ENCODE measurements around the gene AKAP7.

- TF ChIP-seq CTCF (IDR thresholded peaks at IDR 0.05 in 2 of 3, conservative IDR thresholded peaks at IDR 0.05 in 1 of 3; ENCODE audit: borderline replicate concordance in 1 of 3, insufficient read depth in 1 of 3, low read depth in 2 of 3, low read length in 2 of 3) (no peak), SRF (IDR thresholded peaks at IDR 0.05; ENCODE audit: low read depth) (no peak), POLR2A (IDR thresholded peaks at IDR 0.05; ENCODE audit: borderline replicate concordance, extremely low read depth, insufficient read depth, insufficient read length) (no peak), YY1 (IDR thresholded peaks at IDR 0.05; ENCODE audit: extremely low read depth, insufficient replicate concordance, low read depth, low read length) (no peak), EZH2 (IDR thresholded peaks at IDR 0.05) (no peak), MAX (IDR thresholded peaks at IDR 0.05) (no peak), ZBTB33 (IDR thresholded peaks at IDR 0.05; ENCODE audit: extremely low read depth, insufficient replicate concordance, low read length) (no peak), POLR2AphosphoS5 (IDR thresholded peaks at IDR 0.05; ENCODE audit: low read depth, low read length) (no peak), RAD21 (IDR thresholded peaks at IDR 0.05; ENCODE audit: low read depth) (no peak)
Observed at GRCh38 chr6:131164506-131164905, 29.2 kb downstream of the AKAP7 start.
